Activated naive CD4-positive, alpha-beta T cell treated with anti-CD3 and anti-CD28 coated beads, Interleukin-2, amount 10 ng/mL, durations not matched to agents 7 days and 5 days (primary cell): Measurements from ENCODE around the gene TAS1R1.

Experiments used
- CTCF ChIA-PET: fragments of 350-600 bp; sonication (Branson Sonifier 250); formaldehyde crosslinking; loops from one replicate; lab custom pipeline; 2021; ENCODE audit warnings: antibody characterized with exemption; lab: Charles Lee
- DNase-seq: peaks from one replicate; pipeline ENCODE4 v3.0.0-alpha.2; 2020
- H3K27ac Mint-ChIP-seq: one replicate; pipeline ENCODE4 v1.8.0; 2021; ENCODE audit warnings: mild to moderate bottlenecking, moderate library complexity, mixed read lengths
- H3K27me3 Mint-ChIP-seq: one replicate; pipeline ENCODE4 v1.8.0; 2021; ENCODE audit warnings: mild to moderate bottlenecking, mixed read lengths
- H3K36me3 Mint-ChIP-seq: one replicate; pipeline ENCODE4 v1.8.0; 2021; ENCODE audit warnings: mixed read lengths
- H3K4me1 Mint-ChIP-seq: one replicate; pipeline ENCODE4 v1.8.0; 2021; ENCODE audit warnings: mixed read lengths
- H3K4me3 Mint-ChIP-seq: one replicate; pipeline ENCODE4 v1.8.0; 2021; ENCODE audit warnings: mild to moderate bottlenecking, moderate library complexity, mixed read lengths
- H3K9me3 Mint-ChIP-seq: one replicate; pipeline ENCODE4 v1.8.0; 2021; ENCODE audit warnings: mixed read lengths

TAS1R1 gene

DNA sequence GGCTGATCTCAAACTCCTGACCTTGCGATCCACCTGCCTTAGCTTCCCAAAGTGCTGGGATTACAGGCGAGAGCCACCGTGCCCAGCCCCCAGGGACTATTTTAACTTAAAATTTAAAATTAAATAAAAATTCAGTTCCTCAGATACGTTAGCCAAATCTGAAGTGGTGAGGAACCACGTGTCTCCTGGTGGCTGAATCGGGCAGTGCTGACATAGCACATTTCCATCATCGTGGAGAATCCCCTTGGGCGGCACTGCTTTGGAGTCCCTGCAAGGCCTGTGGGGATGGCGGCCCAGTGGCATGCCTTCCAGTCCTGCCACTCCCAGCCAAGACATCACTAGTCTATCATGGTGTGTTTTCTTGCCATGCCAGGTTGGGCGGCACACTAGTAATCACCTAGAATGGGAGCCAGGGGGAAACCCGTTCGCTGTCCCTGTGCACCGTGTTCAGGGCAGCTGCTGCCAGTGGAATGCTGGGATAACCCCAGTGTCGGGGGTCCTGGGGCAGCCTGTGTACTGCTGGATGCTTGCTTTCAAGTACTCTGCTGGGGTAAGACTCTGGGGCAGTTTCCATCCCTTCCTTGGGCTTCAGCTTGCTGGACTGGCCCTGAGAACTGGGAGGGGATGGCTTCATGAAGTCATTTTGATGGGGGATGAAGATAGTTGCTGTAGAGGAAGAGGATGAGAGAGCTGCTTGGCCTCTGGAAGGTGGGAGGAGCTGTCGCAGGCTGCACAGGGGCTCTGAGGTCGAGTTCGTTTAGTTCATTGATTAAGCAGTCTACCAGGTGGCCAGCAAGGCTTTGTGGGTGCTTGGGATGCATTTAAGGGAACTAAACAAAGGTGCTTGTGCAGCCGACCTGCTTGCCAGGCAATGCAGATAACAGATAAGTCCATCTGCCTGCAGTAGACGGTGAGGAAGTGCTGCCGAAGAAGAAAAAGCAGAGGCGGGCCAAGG lies 29.3 kb downstream of the TAS1R1 start:
- Mint-ChIP-seq H3K4me1 (peaks cover 38% of the 10 kb centered on the region), H3K9me3 (no peaks in the 10 kb centered on the region), H3K27me3 (no peaks in the 10 kb centered on the region), H3K27ac (no peak overlapping the region), H3K4me3 (no peak overlapping the region), H3K36me3 (peaks cover 21% of the 10 kb centered on the region)
- no peak for DNase-seq
- CTCF ChIA-PET: interaction anchor here (2.4 kb wide), 1 partner anchor 15 kb away, joined by 6 read pairs; no protein-coding TSS in a partner anchor

DNA sequence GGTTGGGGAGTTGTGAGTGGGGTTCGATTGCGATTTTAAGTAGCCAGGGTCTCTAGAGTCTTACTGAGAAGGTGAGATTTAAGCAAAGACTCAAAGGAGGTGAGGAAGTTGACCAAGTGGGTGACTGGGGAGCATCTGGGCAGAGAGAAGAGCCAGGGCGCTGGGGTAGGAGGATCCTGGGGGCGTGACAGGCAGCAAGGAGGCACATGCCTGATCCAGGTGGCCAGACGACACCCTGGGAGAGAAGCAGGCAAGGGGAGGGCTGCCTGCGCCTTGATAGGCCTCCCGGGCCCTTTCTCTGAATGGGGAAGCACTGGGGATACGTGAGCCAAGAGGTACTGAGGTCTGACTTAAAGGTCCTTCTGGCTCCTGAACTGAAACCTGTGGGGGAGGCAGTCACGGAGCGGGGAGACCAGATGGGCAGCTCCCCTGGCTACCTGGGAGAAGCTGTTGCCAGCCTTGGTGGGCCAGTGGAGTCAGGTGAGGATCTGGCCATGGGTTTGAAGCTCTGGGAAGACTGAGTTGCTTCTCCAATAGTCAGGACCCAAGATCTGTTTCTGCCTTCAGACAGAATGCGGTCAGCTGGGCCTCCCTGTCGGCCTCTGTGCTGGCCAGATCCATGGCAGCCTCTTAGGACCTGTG lies 30.1 kb downstream of the TAS1R1 start:
- Mint-ChIP-seq H3K9me3 (no peaks in the 10 kb centered on the region), H3K27me3 (no peaks in the 10 kb centered on the region)
- no peak for DNase-seq

DNA sequence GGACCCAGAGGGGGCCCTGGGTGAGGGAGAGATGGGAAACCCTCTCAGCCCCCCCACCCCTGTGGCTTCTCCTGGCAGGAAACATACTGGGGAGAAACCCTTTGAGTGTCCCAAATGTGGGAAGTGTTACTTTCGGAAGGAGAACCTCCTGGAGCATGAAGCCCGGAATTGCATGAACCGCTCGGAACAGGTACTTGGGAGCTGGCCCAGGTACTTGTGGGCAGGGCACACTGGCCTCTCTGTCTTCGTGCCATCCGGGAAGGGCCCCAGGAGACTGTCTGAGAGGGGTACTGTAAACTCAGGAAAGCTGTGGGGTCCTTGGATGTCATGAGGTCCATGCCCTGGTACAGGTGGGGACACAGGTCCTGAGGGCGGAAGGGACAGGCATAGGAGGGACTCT lies 30.7 kb downstream of the TAS1R1 start:
- peaks cover 27% of the 10 kb centered on the region for H3K4me1 Mint-ChIP-seq
- peaks cover 24% of the 10 kb centered on the region for H3K36me3 Mint-ChIP-seq
- no peak overlapping the region for H3K27ac Mint-ChIP-seq
- CTCF ChIA-PET: interaction anchor here (1.3 kb wide), 1 partner anchor 61 kb away, joined by 5 read pairs; no protein-coding TSS in a partner anchor
- H3K4me3 Mint-ChIP-seq: no peak overlapping the region
- no peaks in the 10 kb centered on the region for H3K9me3 Mint-ChIP-seq
- DNase-seq: no peak
- H3K27me3 Mint-ChIP-seq: no peaks in the 10 kb centered on the region

More for the DNA sequence above, 30.1 kb downstream of the TAS1R1 start:
- Mint-ChIP-seq H3K36me3 (peaks cover 26% of the 10 kb centered on the region), H3K4me3 (no peak overlapping the region), H3K27ac (no peak overlapping the region), H3K4me1 (peaks cover 32% of the 10 kb centered on the region)
- CTCF ChIA-PET: interaction anchor here (1.3 to 2.4 kb wide), 2 partner anchors 14 to 62 kb away, joined by 5 to 6 read pairs; no protein-coding TSS in a partner anchor

DNA sequence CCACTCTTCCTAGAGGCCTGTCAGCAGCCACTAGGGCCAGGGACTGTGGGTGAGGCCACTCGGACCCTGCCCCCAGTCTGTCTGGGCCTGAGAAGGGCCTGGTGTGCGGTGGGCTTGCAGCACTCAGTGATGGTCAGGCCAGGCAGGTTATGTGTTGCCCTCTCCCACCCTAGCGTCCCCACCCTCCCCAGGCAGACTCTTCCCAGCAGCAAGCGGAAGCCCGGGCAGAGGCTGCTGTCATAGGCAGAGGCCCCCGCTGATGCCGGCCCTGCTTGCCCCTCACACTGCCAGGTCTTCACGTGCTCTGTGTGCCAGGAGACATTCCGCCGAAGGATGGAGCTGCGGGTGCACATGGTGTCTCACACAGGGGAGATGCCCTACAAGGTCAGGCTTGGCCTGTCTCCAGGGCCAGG lies 31.3 kb downstream of the TAS1R1 start:
- no peak for DNase-seq
- Mint-ChIP-seq H3K27me3 (no peaks in the 10 kb centered on the region), H3K36me3 (peaks cover 22% of the 10 kb centered on the region), H3K4me3 (no peak overlapping the region), H3K4me1 (peaks cover 27% of the 10 kb centered on the region), H3K9me3 (no peaks in the 10 kb centered on the region), H3K27ac (no peak overlapping the region)
- CTCF ChIA-PET: interaction anchor here (1.3 kb wide), 1 partner anchor 61 kb away, joined by 5 read pairs; no protein-coding TSS in a partner anchor

DNA sequence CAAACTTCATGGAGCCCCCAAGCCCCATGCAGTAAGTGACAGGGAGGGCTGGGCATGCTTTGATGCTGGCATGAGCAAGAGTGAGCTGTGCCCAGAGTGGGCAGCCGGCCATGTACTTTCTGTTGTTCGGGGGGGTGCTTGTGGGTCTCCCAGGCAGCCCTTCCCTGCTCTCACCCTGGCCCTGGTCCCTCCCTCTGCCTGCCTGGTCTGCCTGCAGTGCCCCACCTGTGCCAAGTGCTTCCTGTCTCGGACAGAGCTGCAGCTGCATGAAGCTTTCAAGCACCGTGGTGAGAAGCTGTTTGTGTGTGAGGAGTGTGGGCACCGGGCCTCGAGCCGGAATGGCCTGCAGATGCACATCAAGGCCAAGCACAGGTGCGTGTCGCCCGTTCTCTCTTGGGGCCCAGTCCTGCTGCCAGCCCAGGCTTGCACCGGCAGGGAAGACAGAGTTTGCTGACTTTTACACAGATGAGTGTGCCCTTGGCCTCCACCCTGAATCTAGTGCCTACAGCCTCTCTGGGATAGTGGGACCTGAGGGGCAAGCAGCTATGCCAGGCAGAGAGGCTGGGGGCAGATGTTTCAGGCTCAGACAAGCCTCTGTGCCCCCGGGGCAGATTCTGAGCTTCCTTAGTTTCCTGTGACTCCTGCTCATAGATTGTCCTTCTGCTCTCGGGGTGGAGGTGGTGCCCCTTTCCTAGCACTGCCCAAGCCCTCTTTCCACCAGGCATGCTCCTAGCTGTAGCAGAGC lies 32.3 kb downstream of the TAS1R1 start:
- Mint-ChIP-seq H3K36me3 (peaks cover 19% of the 10 kb centered on the region), H3K27ac (peak overlapping the region; percentile 72), H3K27me3 (no peaks in the 10 kb centered on the region), H3K4me3 (no peak overlapping the region), H3K4me1 (peaks cover 27% of the 10 kb centered on the region), H3K9me3 (no peaks in the 10 kb centered on the region)
- CTCF ChIA-PET: no interaction called here
- no peak for DNase-seq

DNA sequence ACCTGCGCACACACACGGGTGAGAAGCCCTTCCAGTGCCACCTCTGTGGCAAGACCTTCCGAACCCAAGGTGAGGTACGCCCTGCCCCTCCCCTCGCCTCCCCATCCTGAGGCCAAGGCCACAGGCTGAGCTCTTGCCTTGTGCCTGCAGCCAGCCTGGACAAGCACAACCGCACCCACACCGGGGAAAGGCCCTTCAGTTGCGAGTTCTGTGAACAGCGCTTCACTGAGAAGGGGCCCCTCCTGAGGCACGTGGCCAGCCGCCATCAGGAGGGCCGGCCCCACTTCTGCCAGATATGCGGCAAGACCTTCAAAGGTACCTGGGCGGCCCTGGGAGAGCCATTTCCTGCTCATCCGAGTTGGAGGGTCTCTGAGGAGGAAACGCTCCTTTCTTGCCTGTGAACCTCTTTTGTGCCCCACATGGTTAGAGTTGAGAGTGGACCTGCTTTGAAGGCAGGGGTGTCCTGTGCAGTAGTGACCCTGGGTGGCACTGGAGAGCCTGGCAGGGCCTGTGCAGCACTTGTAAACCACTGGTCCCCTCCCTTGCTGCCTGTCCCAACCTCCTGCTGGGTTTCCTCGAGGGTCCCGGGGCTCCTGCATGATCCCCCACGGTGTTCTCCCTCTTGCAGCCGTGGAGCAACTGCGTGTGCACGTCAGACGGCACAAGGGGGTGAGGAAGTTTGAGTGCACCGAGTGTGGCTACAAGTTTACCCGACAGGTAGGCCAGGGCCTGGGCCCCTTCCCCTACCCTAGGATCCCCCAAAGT lies 33.2 kb downstream of the TAS1R1 start:
- Mint-ChIP-seq H3K27ac (peak overlapping the region; percentile 24), H3K4me1 (peaks cover 29% of the 10 kb centered on the region), H3K27me3 (no peaks in the 10 kb centered on the region), H3K4me3 (no peak overlapping the region), H3K9me3 (no peaks in the 10 kb centered on the region), H3K36me3 (peaks cover 19% of the 10 kb centered on the region)
- CTCF ChIA-PET: interaction anchor here (1.0 kb wide), 1 partner anchor 17 kb away, joined by 4 read pairs; no protein-coding TSS in a partner anchor
- DNase-seq: no peak

DNA sequence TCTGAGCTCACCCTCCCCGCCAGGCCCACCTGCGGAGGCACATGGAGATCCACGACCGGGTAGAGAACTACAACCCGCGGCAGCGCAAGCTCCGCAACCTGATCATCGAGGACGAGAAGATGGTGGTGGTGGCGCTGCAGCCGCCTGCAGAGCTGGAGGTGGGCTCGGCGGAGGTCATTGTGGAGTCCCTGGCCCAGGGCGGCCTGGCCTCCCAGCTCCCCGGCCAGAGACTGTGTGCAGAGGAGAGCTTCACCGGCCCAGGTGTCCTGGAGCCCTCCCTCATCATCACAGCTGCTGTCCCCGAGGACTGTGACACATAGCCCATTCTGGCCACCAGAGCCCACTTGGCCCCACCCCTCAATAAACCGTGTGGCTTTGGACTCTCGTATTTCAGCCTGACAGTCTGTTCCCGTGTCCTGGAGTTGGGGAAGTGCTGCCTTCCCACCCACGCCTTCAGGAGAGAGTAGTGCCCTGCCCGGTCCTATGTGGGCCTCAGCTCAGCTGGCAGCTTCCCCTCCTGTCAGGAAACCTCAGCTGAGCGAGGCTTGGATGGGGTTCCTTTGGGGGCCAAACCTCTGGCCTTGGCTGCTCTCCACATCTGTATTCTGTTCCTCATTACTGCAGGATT lies 33.9 kb downstream of the TAS1R1 start:
- Mint-ChIP-seq H3K9me3 (no peaks in the 10 kb centered on the region), H3K27ac (peak overlapping the region; percentile 5), H3K36me3 (peaks cover 22% of the 10 kb centered on the region), H3K27me3 (no peaks in the 10 kb centered on the region), H3K4me1 (peaks cover 33% of the 10 kb centered on the region), H3K4me3 (no peak overlapping the region)
- CTCF ChIA-PET: interaction anchor here (0.7 to 1.0 kb wide), 2 partner anchors 18 to 57 kb away, joined by 3 to 4 read pairs; no protein-coding TSS in a partner anchor
- DNase-seq: no peak

DNA sequence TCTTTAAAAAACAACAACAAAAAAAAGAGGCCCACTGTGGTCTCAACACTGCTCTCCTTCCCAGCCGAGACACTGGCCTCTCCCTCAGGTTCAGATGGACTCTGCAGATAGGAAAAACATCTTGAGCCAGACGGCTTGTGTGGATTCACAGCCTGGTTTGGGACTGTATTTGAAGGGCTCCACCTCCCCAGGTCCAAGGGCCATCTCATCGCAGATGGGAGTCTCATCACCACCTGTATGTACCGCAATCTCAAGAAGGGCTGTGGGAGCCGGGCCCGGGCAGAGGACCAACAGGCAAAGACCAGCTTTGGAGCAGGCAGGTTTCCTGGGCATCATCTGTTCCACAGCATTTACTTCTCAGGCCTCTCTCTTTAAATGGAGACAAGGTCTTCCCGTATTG lies 34.9 kb downstream of the TAS1R1 start:
- CTCF ChIA-PET: no interaction called here
- Mint-ChIP-seq H3K27ac (peak overlapping the region; percentile 67), H3K27me3 (no peaks in the 10 kb centered on the region), H3K9me3 (no peaks in the 10 kb centered on the region), H3K36me3 (peaks cover 23% of the 10 kb centered on the region), H3K4me3 (no peak overlapping the region), H3K4me1 (peaks cover 29% of the 10 kb centered on the region)
- DNase-seq: no peak

DNA sequence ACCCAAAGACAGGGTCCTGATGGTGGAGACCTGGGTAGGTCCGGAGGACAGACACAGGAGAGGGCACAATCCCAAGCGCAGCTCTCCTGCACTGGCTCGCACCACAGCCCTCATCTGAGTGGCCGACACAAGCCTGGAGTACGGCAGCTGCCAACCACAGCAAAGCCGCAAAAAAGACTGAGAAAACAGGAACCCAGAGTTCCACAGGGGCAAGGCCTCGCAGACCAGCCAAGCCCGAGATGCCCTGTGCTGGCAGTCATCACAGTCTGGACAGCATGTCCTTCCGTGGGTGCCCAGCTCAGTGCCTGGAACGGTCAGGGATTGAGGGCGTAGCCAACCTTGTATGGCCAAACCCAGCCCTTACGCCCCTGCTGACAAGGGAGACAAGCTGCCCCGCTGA lies 36.1 kb downstream of the TAS1R1 start:
- H3K9me3 Mint-ChIP-seq: no peaks in the 10 kb centered on the region
- H3K27me3 Mint-ChIP-seq: no peaks in the 10 kb centered on the region
- H3K4me1 Mint-ChIP-seq: peaks cover 34% of the 10 kb centered on the region
- DNase-seq: no peak
- CTCF ChIA-PET: interaction anchor here (0.8 kb wide), 1 partner anchor 37 kb away, joined by 3 read pairs; the partner anchor contains the start of gene NOL9
- peak overlapping the region; percentile 70 for H3K27ac Mint-ChIP-seq
- no peak overlapping the region for H3K4me3 Mint-ChIP-seq
- peaks cover 34% of the 10 kb centered on the region for H3K36me3 Mint-ChIP-seq

DNA sequence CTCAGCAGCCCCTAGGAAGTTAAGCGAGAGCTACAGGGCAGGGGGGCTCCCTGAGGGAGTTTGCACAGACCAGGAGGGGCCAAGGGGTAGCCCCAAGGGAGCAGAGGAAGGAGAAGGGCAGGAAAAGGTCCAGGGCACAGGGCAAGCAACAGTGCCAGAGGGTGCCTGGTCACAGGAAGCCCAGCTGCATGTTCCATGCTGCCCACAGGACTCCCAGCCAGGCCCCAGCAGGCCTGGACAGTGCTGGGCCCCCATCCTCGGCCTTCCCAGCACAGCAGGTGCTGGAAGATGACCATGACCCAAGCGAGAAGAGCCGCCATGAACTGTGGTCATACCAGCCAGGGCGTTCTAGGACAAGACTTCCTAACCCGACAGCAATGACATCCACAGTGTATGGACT lies 36.5 kb downstream of the TAS1R1 start:
- DNase-seq: no peak
- Mint-ChIP-seq H3K4me3 (no peak overlapping the region), H3K27ac (peak overlapping the region; percentile 42), H3K27me3 (no peaks in the 10 kb centered on the region), H3K4me1 (peaks cover 36% of the 10 kb centered on the region), H3K9me3 (no peaks in the 10 kb centered on the region), H3K36me3 (peaks cover 35% of the 10 kb centered on the region)
- CTCF ChIA-PET: interaction anchor here (0.8 kb wide), 1 partner anchor 38 kb away, joined by 3 read pairs; the partner anchor contains the start of gene NOL9

DNA sequence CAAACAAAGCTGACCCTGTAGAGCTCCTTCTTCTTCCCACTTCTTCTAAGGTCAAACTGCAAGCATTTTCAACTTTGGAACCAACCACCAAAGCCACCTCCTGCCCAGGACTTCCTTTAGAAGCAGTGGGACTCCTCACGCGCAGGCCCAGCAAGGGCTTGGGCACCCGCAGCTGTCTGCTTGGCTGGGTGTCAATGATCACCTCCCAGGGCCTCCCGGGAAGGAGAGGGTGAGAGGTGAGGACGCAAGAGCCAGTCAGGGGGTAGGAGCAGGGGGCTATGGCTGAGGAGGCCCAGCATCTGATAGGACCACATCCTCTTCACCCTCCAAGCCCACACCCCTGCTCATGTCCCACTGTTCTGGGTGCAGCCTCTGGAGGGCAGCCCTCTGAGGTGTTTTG lies 37.3 kb downstream of the TAS1R1 start:
- H3K36me3 Mint-ChIP-seq: peaks cover 36% of the 10 kb centered on the region
- no peak for DNase-seq
- CTCF ChIA-PET: no interaction called here
- peaks cover 40% of the 10 kb centered on the region for H3K4me1 Mint-ChIP-seq
- no peak overlapping the region for H3K4me3 Mint-ChIP-seq
- no peaks in the 10 kb centered on the region for H3K27me3 Mint-ChIP-seq
- no peak overlapping the region for H3K27ac Mint-ChIP-seq
- H3K9me3 Mint-ChIP-seq: no peaks in the 10 kb centered on the region

DNA sequence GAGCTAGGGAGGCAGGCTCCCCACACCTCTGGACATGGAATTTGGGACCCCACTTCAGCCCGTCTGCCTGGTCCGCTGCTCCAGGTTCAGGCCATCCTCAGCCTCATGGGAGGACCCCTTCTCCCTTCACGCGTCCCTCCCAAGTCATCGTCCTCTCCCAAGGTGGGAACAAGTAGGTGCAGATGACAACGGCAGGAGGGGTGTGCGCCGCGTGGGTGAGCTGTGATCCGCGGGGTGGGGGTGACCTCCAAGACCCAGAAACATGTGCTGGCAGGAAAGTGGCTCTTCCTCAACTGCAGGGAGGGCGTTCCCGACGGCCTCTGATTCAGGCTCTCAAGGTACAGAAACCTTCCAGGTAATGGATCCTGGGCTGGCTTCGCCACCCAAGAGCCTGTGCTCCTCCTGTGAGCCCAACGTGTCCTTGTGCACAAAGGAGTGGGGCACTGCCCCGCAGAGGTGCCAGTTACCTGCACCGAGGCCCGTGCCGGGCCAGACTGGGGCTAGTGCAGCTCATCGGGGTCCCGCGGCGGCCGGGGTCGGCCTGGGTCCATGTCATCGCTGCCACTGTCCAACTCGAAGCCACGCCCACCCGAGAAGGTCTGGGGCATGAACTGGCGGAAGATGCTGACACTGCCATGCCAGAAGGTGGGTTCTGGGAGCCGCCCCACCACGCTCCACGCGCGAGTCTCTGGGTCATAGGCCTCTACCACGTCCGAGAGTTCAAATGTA lies 37.9 kb downstream of the TAS1R1 start:
- Mint-ChIP-seq H3K27ac (no peak overlapping the region), H3K4me3 (no peak overlapping the region), H3K4me1 (peaks cover 43% of the 10 kb centered on the region), H3K36me3 (peaks cover 37% of the 10 kb centered on the region), H3K9me3 (no peaks in the 10 kb centered on the region), H3K27me3 (no peaks in the 10 kb centered on the region)
- CTCF ChIA-PET: no interaction called here
- DNase-seq: no peak
